WI38 (cell line): ENCODE data around the gene LAD1.

Source experiments
- H3K4me3 ChIP-seq: 2 replicates; pipeline ENCODE4 v1.5.1; 2011; ENCODE audit warnings: low read depth, mild to moderate bottlenecking, control low read depth, low read length
- CTCF ChIP-seq: IDR thresholded peaks from 2 replicates; pipeline ENCODE4 v1.5.1; 2012; ENCODE audit warnings: low read depth, mild to moderate bottlenecking, control low read depth, low read length

Gene LAD1

GRCh38 chr1:201391651-201392511, 7.2 kb downstream of the LAD1 start:
- no peak overlapping the region for H3K4me3 ChIP-seq
- TF ChIP-seq CTCF: no peak

- TF ChIP-seq CTCF: no peak
- H3K4me3 ChIP-seq: no peak overlapping the region
These were observed 7.9 kb downstream of the LAD1 start for GRCh38 chr1:201391225-201391624.

- no peak for TF ChIP-seq CTCF
- H3K4me3 ChIP-seq: no peak overlapping the region
These were observed 10.1 kb downstream of the LAD1 start for GRCh38 chr1:201389051-201389450.

- no peak for TF ChIP-seq CTCF
- H3K4me3 ChIP-seq: no peak overlapping the region
These were observed 12.9 kb downstream of the LAD1 start for GRCh38 chr1:201386208-201386607.

GRCh38 chr1:201385299-201385891, 13.7 kb downstream of the LAD1 start:
- peak; percentile 87 for TF ChIP-seq CTCF

GRCh38 chr1:201384406-201384782, 14.7 kb downstream of the LAD1 start:
- no peak for TF ChIP-seq CTCF
- 0 out of 2 replicates have a peak overlapping the region, but pooled peaks have one; percentile 20 for H3K4me3 ChIP-seq

More at GRCh38 chr1:201385299-201385891, 13.7 kb downstream of the LAD1 start:
- H3K4me3 ChIP-seq: no peak overlapping the region
